NOMO-1 treated with DMSO at 0.1 percent for 48 hours (cell line): Measurements from ENCODE around the gene WDR35.

Experiments used
- DNase-seq: peaks from one replicate; lab custom pipeline; 2025; ENCODE audit not compliant: unreplicated experiment; lab: John Stamatoyannopoulos, UW

WDR35 gene

DNA sequence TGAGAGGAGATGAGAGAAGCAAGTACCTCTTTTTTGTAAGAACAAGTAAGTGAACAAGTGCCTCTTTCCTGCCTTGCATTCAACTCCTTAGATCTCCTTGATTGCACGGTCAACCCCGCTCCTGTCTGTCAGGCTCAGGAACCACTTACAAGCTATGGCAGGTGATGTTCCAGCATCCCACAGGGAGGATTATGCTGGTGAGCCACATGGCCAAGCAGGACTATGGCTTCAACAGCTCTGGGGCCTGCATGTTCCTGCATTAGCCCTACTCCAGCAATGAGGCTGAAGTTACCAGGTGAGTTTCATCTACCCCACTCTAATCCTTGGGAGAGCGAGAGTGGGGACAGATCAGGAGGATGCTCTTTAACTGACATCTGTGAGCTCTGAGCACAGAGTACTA is 117.6 kb downstream of the WDR35 start:
- no peak for DNase-seq

DNA sequence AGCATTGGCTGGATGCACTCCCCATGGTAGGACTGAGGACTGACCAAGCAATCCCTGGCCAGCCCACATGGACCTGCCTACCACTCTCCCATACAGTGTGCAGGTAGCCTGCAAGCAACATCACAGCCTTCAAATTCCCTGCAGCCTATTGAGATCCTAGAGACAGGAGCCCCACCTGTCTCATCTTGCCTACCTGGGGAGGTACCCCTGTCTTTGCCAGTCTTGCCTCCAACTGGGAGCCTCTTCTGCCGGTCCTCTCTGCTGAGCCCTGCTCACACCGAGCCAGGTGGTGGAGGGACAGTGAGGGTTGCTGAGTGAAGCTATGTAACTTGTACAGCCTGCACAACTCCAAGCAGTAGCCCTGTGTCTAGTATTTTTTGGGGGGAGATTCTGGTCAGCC is 118.1 kb downstream of the WDR35 start:
- DNase-seq = no peak

DNA sequence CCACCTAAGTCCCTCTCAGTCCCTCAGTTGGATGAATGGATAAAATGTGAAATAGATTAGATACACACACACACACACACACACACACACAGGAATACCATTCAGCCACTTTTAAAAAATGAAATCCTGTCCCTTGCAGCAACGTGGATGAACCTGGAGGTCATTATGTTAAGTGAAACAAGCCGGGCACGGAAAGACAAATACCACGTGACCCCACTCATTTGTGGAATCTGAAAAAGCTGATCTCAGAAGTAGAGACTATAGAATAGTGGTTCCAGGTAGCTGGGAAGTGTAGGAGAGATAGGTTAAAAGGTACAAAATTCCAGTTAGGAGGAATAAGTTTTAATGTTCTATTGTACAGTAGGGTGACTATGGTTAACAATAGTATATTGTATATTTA is 119.1 kb downstream of the WDR35 start:
- no peak for DNase-seq

DNA sequence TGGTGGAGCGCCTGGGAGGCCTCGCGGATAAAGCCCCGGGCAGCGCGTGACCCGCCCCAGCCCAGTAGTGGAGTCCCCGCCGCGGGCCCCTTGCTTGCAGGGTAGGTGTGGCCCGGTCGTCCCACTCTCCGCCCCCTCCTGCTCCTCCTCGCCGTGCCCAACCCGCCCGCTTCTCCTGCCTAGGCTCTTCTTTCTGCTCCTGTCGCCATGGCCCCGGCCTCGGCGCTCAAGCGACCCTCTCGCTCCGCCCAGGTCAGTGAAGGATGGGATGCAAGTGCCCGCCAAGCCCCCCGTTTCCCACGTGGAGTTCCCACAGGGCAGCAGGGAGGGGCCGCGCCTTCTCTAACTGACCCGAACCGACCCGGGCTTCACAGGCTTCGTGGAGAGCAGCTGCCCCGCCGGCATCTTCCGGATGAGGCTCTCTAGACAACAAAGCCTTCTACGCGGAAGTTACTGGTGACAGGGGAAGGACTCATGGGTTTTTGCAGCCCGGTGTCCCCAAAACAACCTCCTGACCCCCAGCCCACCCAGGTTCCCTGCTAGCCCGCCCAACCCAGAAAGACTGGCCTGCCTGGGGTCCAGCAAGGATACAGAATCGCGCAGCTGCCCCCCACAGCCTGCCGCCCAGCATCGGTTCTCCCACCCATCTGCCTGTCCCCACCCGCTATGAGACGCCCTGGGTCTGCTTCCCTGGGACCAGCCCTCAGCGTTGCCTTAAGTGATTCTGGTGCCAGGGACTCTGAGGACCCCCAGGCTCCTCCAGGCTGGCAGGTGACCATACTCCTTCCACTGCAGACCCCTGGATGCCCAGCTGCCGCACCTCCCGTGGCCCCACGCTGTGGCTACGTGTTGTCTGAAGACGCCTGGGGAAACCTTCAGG is 121.0 kb downstream of the WDR35 start:
- peak; percentile 65 for DNase-seq

DNA sequence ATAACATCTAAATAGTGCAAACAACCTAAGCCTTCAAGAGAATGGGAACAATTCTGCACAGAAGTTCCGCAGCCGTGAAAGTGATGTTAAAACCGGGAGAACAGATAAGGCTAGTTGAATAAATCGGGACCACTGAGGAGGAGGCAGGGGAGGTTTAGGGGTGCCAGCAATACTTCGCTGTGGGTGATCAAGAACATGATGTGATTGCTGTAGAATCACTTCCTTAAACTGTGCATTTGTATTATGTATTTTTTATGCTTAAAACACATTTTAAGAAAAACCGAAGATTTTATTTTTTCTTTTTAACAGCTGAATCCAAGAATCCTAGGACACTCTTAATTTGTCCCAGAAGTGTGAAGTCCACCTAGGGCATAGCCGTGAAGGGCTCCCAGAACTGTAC is 121.7 kb downstream of the WDR35 start:
- no peak for DNase-seq

DNA sequence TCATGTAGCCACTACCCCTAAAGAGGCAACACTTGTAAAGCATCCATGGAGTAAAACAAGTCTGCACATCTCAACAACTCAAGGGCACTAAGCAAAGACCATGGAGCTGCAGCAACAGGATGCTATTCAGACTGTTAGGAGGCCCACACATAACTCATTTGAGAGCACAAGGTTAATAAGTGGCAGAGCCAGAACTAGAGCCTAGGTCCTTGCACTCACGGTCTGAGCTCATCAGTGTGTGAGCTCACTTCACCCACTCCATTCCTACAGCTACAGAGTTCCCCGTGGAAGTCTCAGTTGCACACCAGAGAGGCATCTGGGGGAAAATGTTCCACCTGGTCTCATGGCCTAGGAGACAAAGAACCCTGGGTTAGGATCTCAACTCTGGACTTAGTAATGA is 123.1 kb downstream of the WDR35 start:
- DNase-seq = no peak

DNA sequence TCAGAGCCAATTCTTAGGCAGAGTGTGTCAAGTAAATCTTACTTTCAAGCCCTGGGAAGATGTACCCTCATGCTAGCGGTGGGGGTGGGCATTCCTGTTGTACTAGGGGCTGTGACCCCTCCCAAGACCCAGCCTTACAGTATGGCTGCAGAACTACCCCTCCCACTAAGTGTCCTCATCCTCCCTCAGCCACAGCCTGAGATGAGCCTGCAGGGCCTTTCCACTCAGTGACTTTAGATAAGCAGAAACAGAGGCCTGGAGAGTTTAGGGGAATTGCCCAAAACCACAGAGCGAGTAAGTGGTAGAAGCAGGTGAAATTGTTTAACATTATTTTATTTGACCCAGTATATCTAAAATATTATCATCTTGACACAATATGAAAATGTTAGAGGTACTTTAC is 124.8 kb downstream of the WDR35 start:
- DNase-seq = no peak

DNA sequence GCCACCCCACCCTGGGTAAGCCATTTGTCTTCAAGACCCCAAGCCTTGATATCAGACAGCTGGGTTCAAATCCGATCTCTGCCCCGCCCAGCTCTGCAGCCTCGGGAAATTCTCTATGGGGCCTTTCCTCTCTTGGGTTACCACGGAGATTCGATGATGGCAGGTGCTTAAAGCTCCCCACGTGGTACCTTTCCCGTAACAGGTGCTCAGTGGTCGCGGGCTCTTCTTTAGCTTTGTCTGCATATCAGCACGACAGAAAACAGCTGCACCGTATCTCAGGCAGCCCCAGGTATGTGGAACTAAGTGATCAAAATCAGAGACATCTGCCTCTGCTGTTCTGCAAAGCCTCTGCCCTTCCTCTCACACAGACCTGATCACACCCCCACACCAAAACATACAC is 125.5 kb downstream of the WDR35 start:
- no peak for DNase-seq

DNA sequence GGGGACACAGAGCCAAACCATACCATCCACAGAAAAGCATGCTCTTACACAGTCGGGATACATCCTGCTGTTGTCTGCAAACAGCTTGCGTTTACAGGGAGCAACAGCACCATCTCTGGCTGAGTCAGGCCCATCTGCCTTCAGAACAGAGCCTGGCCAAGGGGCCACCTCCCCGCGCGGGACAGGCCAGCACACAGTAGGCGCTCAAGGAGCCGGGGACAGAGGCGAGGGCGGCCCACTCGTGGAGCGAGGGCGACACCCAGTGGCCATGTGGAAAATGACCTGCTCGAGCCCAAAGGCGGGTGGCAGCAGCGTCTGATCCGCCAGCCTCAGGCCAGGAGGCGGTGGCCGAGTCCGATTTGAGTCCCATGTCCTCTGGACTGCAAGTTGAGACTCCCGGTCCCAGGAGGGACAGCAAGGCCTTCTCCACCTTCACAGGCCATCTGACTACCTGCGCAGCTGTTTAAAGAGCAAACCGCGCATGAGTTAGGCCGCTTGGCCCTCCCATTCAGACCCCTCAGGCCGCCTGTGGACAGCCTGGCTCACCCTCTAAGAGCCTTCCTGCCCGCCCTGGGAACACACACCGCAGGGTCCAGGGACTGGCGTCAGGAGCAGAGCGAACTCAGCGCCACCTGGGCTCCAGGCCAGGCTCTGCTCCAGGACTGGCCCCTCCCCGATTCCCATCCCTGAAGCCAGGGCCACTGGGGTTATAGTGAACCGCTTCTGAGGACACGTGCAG is 126.4 kb downstream of the WDR35 start:
- peak; percentile 24 for DNase-seq

DNA sequence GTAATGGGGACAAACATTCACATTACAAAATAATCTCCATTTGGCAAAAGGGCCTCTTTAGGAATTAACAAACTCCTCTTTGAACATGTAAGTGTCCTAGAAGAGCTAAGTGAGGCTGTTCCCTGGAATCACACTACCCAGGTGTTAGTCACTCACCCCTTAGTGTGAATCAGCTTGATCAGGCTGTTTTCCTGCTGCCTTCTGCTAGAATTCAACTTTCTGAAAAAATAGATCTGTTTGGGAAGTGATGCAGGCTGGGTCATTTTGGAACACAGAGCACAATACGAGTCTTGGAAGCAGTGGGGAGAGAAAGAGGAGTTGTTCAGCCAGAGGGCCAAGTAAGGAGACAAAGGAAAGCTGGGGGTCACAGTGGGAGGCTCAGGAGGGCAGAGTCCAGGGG is 128.1 kb downstream of the WDR35 start:
- DNase-seq = no peak
